Spleen (tissue), 11 donors: ENCODE measurements around the gene HECW1. TPM values are rescaled to one million over a fixed set of nuclear protein-coding genes. Genes with fewer than 3 reads are reported as not detected.

Source experiments
- DNase-seq: peaks from one replicate; pipeline ENCODE4 v3.0.0-alpha.2; 2020
- H3K27ac ChIP-seq, 8 donors: fragments of 200-600 bp; sonication (generic) in 7 of 8; 1 replicate in 4 of 8; 2 replicates in 4 of 8; pipeline versions ENCODE4 v1.5.0 to v1.8.0; 2016 to 2021; ENCODE audit warnings: inconsistent platforms in 4 of 8, mild to moderate bottlenecking in 4 of 8, moderate library complexity in 1 of 8
- H3K27me3 ChIP-seq, 7 donors: fragments of 200-600 bp; sonication (generic) in 6 of 7; replicated peaks in 1 of 7; 1 replicate in 4 of 7; 2 replicates in 3 of 7; pipeline versions ENCODE4 v1.5.0 to v1.8.0; 2016 to 2021; ENCODE audit warnings: inconsistent platforms in 3 of 7, mild to moderate bottlenecking in 1 of 7
- H3K36me3 ChIP-seq, 6 donors: fragments of 200-600 bp; sonication (generic) in 5 of 6; 1 replicate in 4 of 6; 2 replicates in 2 of 6; pipeline versions ENCODE4 v1.5.0 to v1.8.0; 2016 to 2021; ENCODE audit warnings: inconsistent platforms in 2 of 6
- H3K4me1 ChIP-seq, 6 donors: fragments of 200-600 bp; sonication (generic) in 5 of 6; 1 replicate in 3 of 6; 2 replicates in 3 of 6; pipeline versions ENCODE4 v1.5.0 to v1.8.0; 2016 to 2021; ENCODE audit warnings: inconsistent platforms in 3 of 6
- H3K4me3 ChIP-seq, 8 donors: fragments of 200-600 bp; sonication (generic) in 7 of 8; 1 replicate in 4 of 8; 2 replicates in 4 of 8; pipeline versions ENCODE4 v1.5.0 to v1.8.0; 2016 to 2021; ENCODE audit warnings: inconsistent platforms in 4 of 8, mild to moderate bottlenecking in 4 of 8, moderate library complexity in 2 of 8
- H3K9me3 ChIP-seq, 8 donors: fragments of 200-600 bp; sonication (generic) in 7 of 8; 1 replicate in 4 of 8; 2 replicates in 4 of 8; pipeline versions ENCODE4 v1.5.0 to v1.8.0; 2016 to 2021; ENCODE audit warnings: inconsistent platforms in 4 of 8
- POLR2A ChIP-seq, 3 donors: fragments of 450-650 bp; IDR thresholded peaks; one replicate each; pipeline ENCODE4 v1.5.1; 2017; ENCODE audit warnings: antibody characterized with exemption in 3 of 3, mild to moderate bottlenecking in 1 of 3
- POLR2AphosphoS5 ChIP-seq, 3 donors: sonication (generic); formaldehyde crosslinking; IDR thresholded peaks; one replicate each; pipeline ENCODE4 v1.5.1; 2017; ENCODE audit warnings: antibody characterized with exemption in 3 of 3
- WGBS, 5 donors: extraction: QIAGEN DNeasy Blood & Tissue Kit in 3 of 5; methylation state at CpG; one replicate each; pipeline versions ENCODE4 v1.1.5 to v1.1.7; 2013 to 2018; 5-methylcytosine and 5-hydroxymethylcytosine counted together
- intact Hi-C: fragments of 100-400 bp; cut with DNase I; formaldehyde crosslinking; loops from one replicate; pipeline ENCODE4 v1.15.0; 2023; ENCODE audit warnings: low total_unique reads
- polyA plus RNA-seq, 3 donors: library from polyadenylated mRNA; stranded (reverse); fragments of 200-250 nt; gene quantifications; one replicate each; pipeline ENCODE4 v1.2.1, GENCODE V29; 2013
- total RNA-seq, 7 donors: library from RNA; depleted of rRNA in 3 of 7; stranded (reverse); fragments of >200 nt in 3 of 7; fragmentation: NEBNext Ultra II Directional in 4 of 7; extraction: Animal tissue kit (Norgen Biotek cat#: 25700) in 4 of 7; gene quantifications; one replicate each; pipeline versions ENCODE4 v1.1.0 to v1.2.1, GENCODE V29; 2016 to 2021
- TF ChIP-seq, protein P1 (sequence below), 11 experiments: fragments of 200-600 bp in 7 of 11; fragments of 450-650 bp in 4 of 11; sonication (generic) in 4 of 11; IDR thresholded peaks in 8 of 11; conservative IDR thresholded peaks in 3 of 11; 1 replicate in 7 of 11; 2 replicates in 4 of 11; pipeline versions ENCODE4 v1.4.0 to v1.8.0; 2016 to 2021; ENCODE audit warnings: antibody characterized with exemption in 11 of 11, inconsistent platforms in 4 of 11, mild to moderate bottlenecking in 1 of 11
- donor health status: healthy with polysubstance abuse.
- donor health status: DM: no; HTN: no; CAD: no; lungs with moderate emphysema.
- donor health status: DM: no; HTN: no; CAD: no.
- donor health status: Bipolar disorder and iron deficiency.
- donor health status: healthy.
- donor health status: DM: no; HTN: no; CAD: no.
- donor health status: DM: yes; HTN: yes; CAD: no.

The HECW1 gene
- total and polyA plus RNA-seq, 10 donors = 0.03 to 1.5 (median 0.40) TPM; not detected in 1

DNA sequence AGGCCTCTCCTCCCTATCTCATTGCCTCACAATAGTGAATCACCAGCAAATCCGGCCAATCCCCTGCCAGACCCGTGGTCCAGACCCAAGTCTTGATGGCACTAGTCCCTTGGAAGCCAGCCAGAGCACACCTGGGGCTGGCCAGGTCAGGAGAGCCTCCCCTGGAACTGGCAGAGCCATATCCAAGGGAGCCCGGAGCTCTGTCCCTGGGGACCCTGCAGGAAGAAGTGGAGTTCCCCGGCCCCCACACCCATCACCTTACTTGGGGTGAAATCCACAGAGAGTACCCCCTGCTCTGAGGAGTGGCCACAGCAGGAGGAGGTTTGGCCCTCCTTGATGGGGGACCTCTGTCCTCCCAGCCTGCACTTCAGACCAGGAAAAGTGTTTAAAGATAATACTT, 122.5 kb downstream of the HECW1 start:
- intact Hi-C loops = no loop called here
- 78 to 94% (median 82%) methylated on average over 4 of the region's 4 CpGs for WGBS, 5 donors
- Histone ChIP-seq H3K36me3 (no peaks in the 10 kb centered on the region), H3K27me3 (peaks cover 0 to 8% (median 0%) of the 10 kb centered on the region in 7 donors), H3K4me3 (no peak overlapping the region), H3K9me3 (no peaks in the 10 kb centered on the region), H3K4me1 (no peaks in the 10 kb centered on the region), H3K27ac (no peak overlapping the region)
- no peak for DNase-seq
- no peak for TF ChIP-seq POLR2A (IDR thresholded peaks at IDR 0.05)
- TF ChIP-seq, protein P1, sequence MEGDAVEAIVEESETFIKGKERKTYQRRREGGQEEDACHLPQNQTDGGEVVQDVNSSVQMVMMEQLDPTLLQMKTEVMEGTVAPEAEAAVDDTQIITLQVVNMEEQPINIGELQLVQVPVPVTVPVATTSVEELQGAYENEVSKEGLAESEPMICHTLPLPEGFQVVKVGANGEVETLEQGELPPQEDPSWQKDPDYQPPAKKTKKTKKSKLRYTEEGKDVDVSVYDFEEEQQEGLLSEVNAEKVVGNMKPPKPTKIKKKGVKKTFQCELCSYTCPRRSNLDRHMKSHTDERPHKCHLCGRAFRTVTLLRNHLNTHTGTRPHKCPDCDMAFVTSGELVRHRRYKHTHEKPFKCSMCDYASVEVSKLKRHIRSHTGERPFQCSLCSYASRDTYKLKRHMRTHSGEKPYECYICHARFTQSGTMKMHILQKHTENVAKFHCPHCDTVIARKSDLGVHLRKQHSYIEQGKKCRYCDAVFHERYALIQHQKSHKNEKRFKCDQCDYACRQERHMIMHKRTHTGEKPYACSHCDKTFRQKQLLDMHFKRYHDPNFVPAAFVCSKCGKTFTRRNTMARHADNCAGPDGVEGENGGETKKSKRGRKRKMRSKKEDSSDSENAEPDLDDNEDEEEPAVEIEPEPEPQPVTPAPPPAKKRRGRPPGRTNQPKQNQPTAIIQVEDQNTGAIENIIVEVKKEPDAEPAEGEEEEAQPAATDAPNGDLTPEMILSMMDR (IDR thresholded peaks at IDR 0.05 in 8 of 11, conservative IDR thresholded peaks at IDR 0.05 in 3 of 11) = no peak
- TF ChIP-seq POLR2AphosphoS5 (IDR thresholded peaks at IDR 0.05) = no peak

DNA sequence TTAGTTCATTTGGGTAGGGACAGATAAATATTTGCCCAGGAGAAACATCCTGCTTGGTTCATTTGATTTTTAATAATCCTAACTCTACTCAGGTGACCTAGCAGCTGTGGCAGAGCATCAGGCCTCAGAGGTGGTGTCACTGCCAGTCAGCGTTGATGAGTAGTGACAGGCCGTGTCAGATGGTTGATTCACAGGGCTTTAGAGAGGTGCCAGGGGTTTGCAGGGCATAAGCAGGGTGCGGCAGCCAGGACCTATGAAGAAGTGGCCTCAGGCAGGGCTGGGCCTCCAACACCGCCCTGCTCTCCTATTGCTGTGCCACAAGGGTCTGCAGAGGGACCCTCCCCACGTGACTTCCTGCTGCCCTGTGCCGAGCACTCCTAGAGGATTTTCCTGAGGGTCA, 128.1 kb downstream of the HECW1 start:
- peaks cover 0 to 5% (median 0%) of the 10 kb centered on the region in 6 donors for H3K4me1 ChIP-seq
- TF ChIP-seq POLR2AphosphoS5 (IDR thresholded peaks at IDR 0.05) (no peak), POLR2A (IDR thresholded peaks at IDR 0.05) (no peak)
- TF ChIP-seq, protein P1 (IDR thresholded peaks at IDR 0.05 in 8 of 11, conservative IDR thresholded peaks at IDR 0.05 in 3 of 11) = no peak
- no peak overlapping the region for H3K4me3 ChIP-seq
- no peak overlapping the region for H3K27ac ChIP-seq
- no peaks in the 10 kb centered on the region for H3K9me3 ChIP-seq
- no peaks in the 10 kb centered on the region for H3K36me3 ChIP-seq
- WGBS, 5 donors = 67 to 77% (median 71%) methylated on average over 6 of the region's 6 CpGs
- intact Hi-C loops = no loop called here
- DNase-seq = no peak
- peaks cover 0 to 4% (median 0%) of the 10 kb centered on the region in 7 donors for H3K27me3 ChIP-seq

- Histone ChIP-seq H3K27me3 (peaks cover 0 to 15% (median 0%) of the 10 kb centered on the region in 7 donors), H3K9me3 (no peaks in the 10 kb centered on the region), H3K27ac (no peak overlapping the region), H3K4me1 (peaks cover 0 to 5% (median 0%) of the 10 kb centered on the region in 6 donors), H3K4me3 (no peak overlapping the region), H3K36me3 (no peaks in the 10 kb centered on the region)
- 90 to 96% (median 95%) methylated on average over 13 of the region's 13 CpGs for WGBS, 5 donors
- DNase-seq = no peak
- intact Hi-C loops = no loop called here
- no peak for TF ChIP-seq POLR2AphosphoS5 (IDR thresholded peaks at IDR 0.05)
- TF ChIP-seq, protein P1 (IDR thresholded peaks at IDR 0.05 in 8 of 11, conservative IDR thresholded peaks at IDR 0.05 in 3 of 11) = no peak
- TF ChIP-seq POLR2A (IDR thresholded peaks at IDR 0.05) = no peak
Observed at GRCh38 chr7:43242628-43243255, 130.3 kb downstream of the HECW1 start.

GRCh38 chr7:43244232-43244631, 131.8 kb downstream of the HECW1 start:
- Histone ChIP-seq H3K36me3 (no peaks in the 10 kb centered on the region), H3K27me3 (peaks cover 0 to 20% (median 0%) of the 10 kb centered on the region in 7 donors), H3K9me3 (no peaks in the 10 kb centered on the region), H3K27ac (no peak overlapping the region), H3K4me3 (no peak overlapping the region), H3K4me1 (peaks cover 0 to 5% (median 0%) of the 10 kb centered on the region in 6 donors)
- WGBS, 5 donors = 74 to 95% (median 86%) methylated on average over 3 of the region's 3 CpGs
- intact Hi-C loops = no loop called here
- TF ChIP-seq POLR2AphosphoS5 (IDR thresholded peaks at IDR 0.05) (no peak), POLR2A (IDR thresholded peaks at IDR 0.05) (no peak)
- TF ChIP-seq, protein P1 (IDR thresholded peaks at IDR 0.05 in 8 of 11, conservative IDR thresholded peaks at IDR 0.05 in 3 of 11) = no peak
- DNase-seq = no peak
